Activated CD4-positive, alpha-beta T cell treated with anti-CD3 and anti-CD28 coated beads, Interleukin-2, amount 10 ng/mL, durations not matched to agents 7 days and 5 days (primary cell): Measurements from ENCODE around the gene AGBL3. TPM values are rescaled to one million over a fixed set of nuclear protein-coding genes. Genes with fewer than 3 reads are reported as not detected.
"Not testable (repeated sequence)": the region's sequence is repeated elsewhere in the genome, so short reads cannot be mapped to it uniquely, and the experiment has no call there.

Experiments used
- CTCF ChIA-PET: fragments of 350-600 bp; sonication (Branson Sonifier 250); formaldehyde crosslinking; loops from one replicate; lab custom pipeline; 2021; ENCODE audit warnings: antibody characterized with exemption; lab: Charles Lee
- POLR2A ChIA-PET: fragments of 350-600 bp; sonication (Branson Sonifier 250); formaldehyde crosslinking; loops from one replicate; lab custom pipeline; 2021; ENCODE audit warnings: antibody characterized with exemption; lab: Charles Lee
- DNase-seq: peaks from one replicate; pipeline ENCODE4 v3.0.0-alpha.2; 2020
- H3K27ac Mint-ChIP-seq: one replicate; pipeline ENCODE4 v1.8.0; 2021; ENCODE audit warnings: mild to moderate bottlenecking, moderate library complexity, mixed read lengths
- H3K27me3 Mint-ChIP-seq: one replicate; pipeline ENCODE4 v1.8.0; 2021; ENCODE audit warnings: mixed read lengths
- H3K36me3 Mint-ChIP-seq: one replicate; pipeline ENCODE4 v1.8.0; 2021; ENCODE audit warnings: low read depth, mixed read lengths
- H3K4me1 Mint-ChIP-seq: one replicate; pipeline ENCODE4 v1.8.0; 2021; ENCODE audit warnings: mixed read lengths
- H3K4me3 Mint-ChIP-seq: one replicate; pipeline ENCODE4 v1.8.0; 2021; ENCODE audit warnings: mild to moderate bottlenecking, moderate library complexity, mixed read lengths
- H3K9me3 Mint-ChIP-seq: one replicate; pipeline ENCODE4 v1.8.0; 2021; ENCODE audit warnings: mixed read lengths
- total RNA-seq, 2 experiments: library from RNA; stranded (reverse); gene quantifications; one replicate each; pipeline ENCODE4 v1.2.3, GENCODE V29; 2021

AGBL3 gene
- total RNA-seq, 2 experiments from 2014 or later = 1.9 TPM

DNA sequence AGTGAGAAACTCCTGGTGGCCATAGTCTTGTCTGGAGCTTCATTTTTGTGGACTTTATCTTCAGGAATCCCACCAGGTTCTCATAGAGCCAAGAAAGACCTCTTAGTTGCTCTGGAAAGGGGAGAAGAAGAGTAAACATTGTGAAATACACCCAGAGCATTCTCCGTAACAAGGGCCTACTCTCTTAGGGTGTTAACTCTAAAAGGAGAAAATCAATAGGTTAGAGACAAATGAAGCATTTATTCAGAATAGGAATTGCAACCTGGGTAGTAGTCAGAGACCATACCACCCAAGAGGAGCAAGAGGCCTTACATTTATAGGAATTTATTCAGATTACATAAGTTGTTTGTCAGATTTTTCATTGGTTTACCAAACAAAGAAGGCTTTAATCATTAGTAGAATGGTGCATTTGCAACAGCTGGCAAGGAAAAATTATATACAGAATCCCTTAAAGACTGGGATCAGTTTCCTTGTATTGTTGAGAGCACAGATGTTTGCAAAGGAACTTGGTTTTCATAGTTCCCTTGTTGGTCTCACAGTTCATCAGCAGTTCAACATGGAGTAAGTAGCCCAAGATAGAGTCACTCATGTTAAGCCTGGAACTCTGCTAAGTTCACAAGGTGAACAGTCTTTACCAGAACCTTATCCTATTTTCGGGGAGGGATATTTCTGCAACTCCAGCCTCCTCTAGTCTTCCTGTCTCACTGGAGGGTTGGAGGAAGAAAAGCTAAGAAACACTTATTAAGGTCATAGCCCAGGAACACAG lies 108.3 kb downstream of the AGBL3 start:
- ChIA-PET POLR2A (no interaction called here), CTCF (no interaction called here)
- no peak for DNase-seq
- Mint-ChIP-seq H3K27ac (no peak overlapping the region), H3K9me3 (no peaks in the 10 kb centered on the region), H3K4me1 (no peaks in the 10 kb centered on the region), H3K4me3 (no peak overlapping the region), H3K27me3 (no peaks in the 10 kb centered on the region), H3K36me3 (peaks cover 2% of the 10 kb centered on the region)

DNA sequence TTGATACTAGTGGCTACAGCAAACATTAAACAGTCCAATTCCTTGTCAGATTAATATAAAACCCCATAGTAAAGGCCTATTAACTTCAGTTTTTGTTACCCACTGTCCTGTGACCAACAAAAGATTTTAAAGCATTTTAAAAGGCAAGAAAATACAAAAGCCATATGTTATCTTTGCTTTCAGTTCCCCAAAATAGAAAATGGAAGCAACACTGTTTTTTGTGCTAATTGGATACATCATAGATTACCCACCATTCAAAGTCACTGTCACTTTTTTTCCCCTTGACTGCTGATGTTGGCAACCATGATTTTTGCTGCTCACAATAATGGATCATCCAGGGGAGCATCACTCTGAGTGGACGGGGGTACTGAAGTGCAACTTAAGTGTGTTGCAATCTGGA lies 109.1 kb downstream of the AGBL3 start:
- no peak for DNase-seq
- Mint-ChIP-seq H3K27ac (no peak overlapping the region), H3K9me3 (no peaks in the 10 kb centered on the region), H3K36me3 (peaks cover 2% of the 10 kb centered on the region), H3K27me3 (no peaks in the 10 kb centered on the region), H3K4me1 (no peaks in the 10 kb centered on the region), H3K4me3 (no peak overlapping the region)
- POLR2A ChIA-PET = no interaction called here
- CTCF ChIA-PET = no interaction called here

DNA sequence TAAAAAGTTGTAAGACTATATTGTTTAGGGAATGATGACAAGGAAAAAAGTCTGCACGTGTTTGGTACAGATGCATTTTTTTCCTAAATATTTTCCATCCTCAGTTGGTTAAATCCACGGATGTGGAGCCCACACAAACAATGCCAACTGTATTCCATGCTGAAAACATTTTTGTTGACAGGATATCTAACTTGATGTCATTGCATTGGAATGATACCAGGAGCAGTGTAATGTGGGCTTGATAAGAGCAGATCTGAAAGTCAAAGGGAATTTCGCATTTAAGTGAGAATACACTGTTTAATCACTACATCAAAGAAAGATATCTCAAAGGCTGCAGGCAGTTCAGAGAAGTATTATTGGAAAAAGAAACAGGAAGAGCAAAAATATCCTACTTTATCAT lies 112.1 kb downstream of the AGBL3 start:
- POLR2A ChIA-PET = no interaction called here
- H3K9me3 Mint-ChIP-seq = peaks cover 4% of the 10 kb centered on the region
- H3K4me3 Mint-ChIP-seq = no peak overlapping the region
- CTCF ChIA-PET = no interaction called here
- no peaks in the 10 kb centered on the region for H3K27me3 Mint-ChIP-seq
- H3K27ac Mint-ChIP-seq = no peak overlapping the region
- no peaks in the 10 kb centered on the region for H3K4me1 Mint-ChIP-seq
- DNase-seq = no peak
- H3K36me3 Mint-ChIP-seq = no peaks in the 10 kb centered on the region

DNA sequence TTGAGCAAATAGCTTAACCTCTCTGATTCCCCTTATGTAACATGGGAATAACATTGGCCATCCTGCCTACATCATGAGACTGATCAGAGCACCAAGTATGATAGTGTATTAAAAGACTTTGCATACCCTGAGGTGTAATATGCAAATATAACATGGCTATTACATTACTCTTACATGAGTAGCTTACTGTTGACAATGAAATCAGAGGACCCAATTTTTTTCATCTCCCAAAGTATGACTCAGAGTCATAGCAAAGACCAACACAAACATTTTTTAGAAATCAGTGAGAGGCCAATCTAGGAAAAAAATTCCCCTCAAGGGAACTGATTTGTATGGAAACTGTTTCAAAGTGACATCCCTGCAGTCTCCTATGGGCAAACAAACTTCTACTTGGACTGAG lies 114.5 kb downstream of the AGBL3 start:
- no peak for DNase-seq
- ChIA-PET CTCF (no interaction called here), POLR2A (no interaction called here)
- Mint-ChIP-seq H3K27ac (no peak overlapping the region), H3K27me3 (no peaks in the 10 kb centered on the region), H3K9me3 (peaks cover 4% of the 10 kb centered on the region), H3K4me1 (no peaks in the 10 kb centered on the region), H3K36me3 (no peaks in the 10 kb centered on the region), H3K4me3 (no peak overlapping the region)

DNA sequence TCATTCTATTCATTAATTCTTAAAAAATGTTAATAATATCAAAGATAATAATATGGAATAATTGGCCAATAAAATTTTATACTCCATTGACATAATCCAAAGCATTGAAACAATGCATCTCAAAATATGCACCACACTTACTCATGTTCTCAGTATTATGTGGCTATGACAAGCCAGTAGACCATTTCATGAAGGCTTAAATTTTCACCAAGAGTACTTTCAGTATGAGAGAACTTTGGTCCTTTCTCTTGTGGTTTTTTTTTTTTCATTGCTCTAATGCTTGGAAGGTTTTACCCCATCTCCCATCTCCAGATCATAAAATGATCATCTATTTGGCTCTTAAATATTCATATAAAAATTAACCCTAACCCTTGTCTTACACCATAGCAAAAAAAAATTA lies 116.1 kb downstream of the AGBL3 start:
- H3K9me3 Mint-ChIP-seq = peaks cover 5% of the 10 kb centered on the region
- H3K4me1 Mint-ChIP-seq = no peaks in the 10 kb centered on the region
- no peak for DNase-seq
- CTCF ChIA-PET = no interaction called here
- no peaks in the 10 kb centered on the region for H3K36me3 Mint-ChIP-seq
- POLR2A ChIA-PET = no interaction called here
- H3K4me3 Mint-ChIP-seq = no peak overlapping the region
- no peak overlapping the region for H3K27ac Mint-ChIP-seq
- no peaks in the 10 kb centered on the region for H3K27me3 Mint-ChIP-seq

DNA sequence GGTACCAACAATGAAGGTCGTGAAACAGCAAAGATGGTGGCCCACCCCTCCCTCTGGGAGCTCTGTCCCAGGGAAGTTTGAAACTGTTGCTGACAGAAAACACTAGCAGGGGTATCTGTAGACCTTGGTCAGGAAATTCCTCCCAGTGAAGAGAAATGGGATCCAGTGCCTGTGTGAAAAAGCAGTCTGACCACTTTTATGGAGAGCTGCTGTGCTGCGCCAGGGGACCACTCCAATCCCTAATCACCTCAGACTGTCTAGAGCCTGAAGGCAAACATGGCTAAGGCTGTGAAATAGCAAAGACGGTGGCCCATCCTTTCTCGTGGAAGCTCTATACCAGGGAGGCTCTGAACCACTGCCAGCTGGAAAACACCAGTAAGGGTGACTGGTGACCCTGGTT lies 123.3 kb downstream of the AGBL3 start:
- no peak for DNase-seq
- Mint-ChIP-seq H3K9me3 (peaks cover 2% of the 10 kb centered on the region), H3K36me3 (no peaks in the 10 kb centered on the region), H3K4me3 (no peak overlapping the region), H3K27ac (no peak overlapping the region), H3K27me3 (no peaks in the 10 kb centered on the region), H3K4me1 (no peaks in the 10 kb centered on the region)
- CTCF ChIA-PET = no interaction called here
- POLR2A ChIA-PET = interaction anchor here (0.7 kb wide), 1 partner anchor 51 kb away, joined by 3 read pairs; no protein-coding TSS in a partner anchor

DNA sequence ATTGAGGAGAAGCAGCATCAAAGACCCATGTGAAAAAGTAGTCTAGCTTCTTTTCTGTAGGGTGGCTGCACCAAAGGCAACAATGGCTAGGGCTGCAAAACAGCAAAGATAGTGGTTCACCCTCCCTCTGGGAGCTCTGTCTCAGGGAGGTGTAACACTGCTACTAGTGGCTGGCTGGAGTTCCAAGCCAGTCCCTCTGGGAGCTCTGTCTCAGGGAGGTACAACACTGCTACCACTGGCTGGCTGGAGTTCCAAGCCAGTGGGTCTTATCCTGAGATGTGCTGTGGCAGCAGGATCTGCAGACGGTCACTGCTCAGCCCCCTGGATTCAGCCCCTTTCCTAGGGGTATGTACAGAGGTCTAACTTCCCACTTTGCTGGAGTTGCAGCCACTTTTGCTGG lies 123.7 kb downstream of the AGBL3 start:
- Mint-ChIP-seq H3K4me3 (no peak overlapping the region), H3K27ac (no peak overlapping the region), H3K9me3 (peaks cover 2% of the 10 kb centered on the region), H3K4me1 (no peaks in the 10 kb centered on the region), H3K27me3 (no peaks in the 10 kb centered on the region), H3K36me3 (no peaks in the 10 kb centered on the region)
- ChIA-PET CTCF (no interaction called here), POLR2A (interaction anchor here (0.7 kb wide), 1 partner anchor 51 kb away, joined by 3 read pairs; no protein-coding TSS in a partner anchor)
- DNase-seq = no peak

DNA sequence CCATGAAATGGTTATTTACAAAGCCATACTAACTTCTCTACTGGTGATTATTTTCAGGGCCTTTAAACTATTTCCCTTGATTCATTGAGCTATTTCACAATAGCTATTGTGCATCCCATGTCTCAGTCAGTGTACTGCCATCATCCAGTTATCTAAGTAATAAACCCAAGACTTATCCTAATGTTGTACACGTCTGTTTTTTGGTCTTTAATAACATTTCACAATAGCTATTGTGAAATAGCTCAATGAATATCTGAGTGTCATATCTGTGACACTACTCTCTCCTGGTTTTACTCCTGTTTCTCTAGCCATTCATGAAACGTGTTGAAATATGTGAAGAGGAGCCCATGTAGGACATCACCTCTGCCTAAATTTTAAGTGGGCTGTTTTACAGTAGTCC lies 125.1 kb downstream of the AGBL3 start:
- H3K9me3 Mint-ChIP-seq = peaks cover 2% of the 10 kb centered on the region
- ChIA-PET CTCF (no interaction called here), POLR2A (no interaction called here)
- no peak overlapping the region for H3K27ac Mint-ChIP-seq
- H3K27me3 Mint-ChIP-seq = no peaks in the 10 kb centered on the region
- H3K4me3 Mint-ChIP-seq = no peak overlapping the region
- no peaks in the 10 kb centered on the region for H3K36me3 Mint-ChIP-seq
- DNase-seq = no peak
- H3K4me1 Mint-ChIP-seq = no peaks in the 10 kb centered on the region

DNA sequence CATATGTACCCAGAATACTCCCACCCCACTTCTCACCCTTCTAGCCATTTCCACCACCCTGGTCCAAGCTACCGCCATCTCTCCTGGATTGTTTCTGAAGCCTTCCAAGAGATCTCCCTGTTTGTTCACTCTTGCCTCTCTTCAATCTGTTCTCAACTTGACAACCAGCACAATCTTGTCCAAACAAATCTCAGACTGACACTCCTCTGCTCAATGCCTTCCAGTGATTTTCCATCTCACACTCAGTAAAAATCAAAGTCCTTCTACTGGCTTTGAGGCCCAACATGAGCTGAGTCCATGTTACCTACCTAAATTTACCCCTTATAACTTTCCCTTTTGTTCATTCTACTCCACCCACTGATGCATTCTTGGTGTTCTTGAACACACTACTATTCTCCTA lies 128.3 kb downstream of the AGBL3 start:
- POLR2A ChIA-PET = no interaction called here

DNA sequence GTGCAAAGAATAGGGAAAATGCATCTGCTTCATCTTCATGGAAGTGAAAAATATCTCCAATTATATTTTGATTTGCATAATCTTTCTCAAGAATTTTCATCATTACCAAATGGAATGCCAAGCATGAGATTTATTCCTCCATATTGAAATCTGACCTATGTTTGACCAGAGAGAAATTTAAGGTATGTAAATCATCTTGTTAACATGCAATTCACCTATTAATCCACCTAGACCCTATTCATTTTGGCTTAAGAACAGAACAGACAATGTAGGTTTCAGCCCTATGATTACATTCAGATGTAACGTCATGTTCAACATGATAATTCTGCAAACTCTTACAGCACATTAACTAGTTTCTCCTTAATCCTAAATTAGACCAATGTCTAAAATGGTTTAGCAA lies 130.8 kb downstream of the AGBL3 start:
- ChIA-PET POLR2A (no interaction called here), CTCF (no interaction called here)
- Mint-ChIP-seq H3K4me3 (no peak overlapping the region), H3K36me3 (peaks cover 2% of the 10 kb centered on the region), H3K27me3 (no peaks in the 10 kb centered on the region), H3K27ac (no peak overlapping the region), H3K4me1 (no peaks in the 10 kb centered on the region), H3K9me3 (peaks cover 10% of the 10 kb centered on the region)
- DNase-seq = no peak

More for the DNA sequence above, 128.3 kb downstream of the AGBL3 start:
- DNase-seq = no peak
- Mint-ChIP-seq H3K9me3 (peaks cover 5% of the 10 kb centered on the region), H3K4me3 (no peak overlapping the region), H3K27ac (no peak overlapping the region), H3K27me3 (no peaks in the 10 kb centered on the region), H3K36me3 (no peaks in the 10 kb centered on the region), H3K4me1 (no peaks in the 10 kb centered on the region)
- CTCF ChIA-PET = no interaction called here

DNA sequence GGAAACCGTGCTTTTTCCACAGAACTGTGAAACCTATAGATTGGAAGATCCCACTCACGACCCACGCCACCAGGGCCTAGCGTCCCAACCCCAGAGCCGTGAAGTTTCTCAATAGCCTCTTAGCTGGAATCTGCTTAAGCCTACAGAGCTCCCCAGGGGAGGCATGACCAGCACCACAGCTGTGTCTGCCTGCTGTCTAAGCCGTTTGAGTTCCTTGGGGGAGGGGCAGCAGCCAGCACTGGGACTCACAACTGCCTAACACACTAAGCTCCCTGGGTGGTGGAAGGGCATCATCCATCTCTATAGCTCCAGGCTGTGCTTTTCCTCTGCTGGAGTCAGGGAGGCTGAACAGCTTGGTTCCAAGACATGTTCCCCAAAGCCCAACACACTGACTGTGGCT lies 135.6 kb downstream of the AGBL3 start:
- H3K4me1 Mint-ChIP-seq = no peaks in the 10 kb centered on the region
- no peaks in the 10 kb centered on the region for H3K27me3 Mint-ChIP-seq
- CTCF ChIA-PET = no interaction called here
- DNase-seq = no peak
- H3K36me3 Mint-ChIP-seq = peaks cover 2% of the 10 kb centered on the region
- no peak overlapping the region for H3K27ac Mint-ChIP-seq
- POLR2A ChIA-PET = no interaction called here
- H3K9me3 Mint-ChIP-seq = peaks cover 10% of the 10 kb centered on the region
- H3K4me3 Mint-ChIP-seq = no peak overlapping the region

DNA sequence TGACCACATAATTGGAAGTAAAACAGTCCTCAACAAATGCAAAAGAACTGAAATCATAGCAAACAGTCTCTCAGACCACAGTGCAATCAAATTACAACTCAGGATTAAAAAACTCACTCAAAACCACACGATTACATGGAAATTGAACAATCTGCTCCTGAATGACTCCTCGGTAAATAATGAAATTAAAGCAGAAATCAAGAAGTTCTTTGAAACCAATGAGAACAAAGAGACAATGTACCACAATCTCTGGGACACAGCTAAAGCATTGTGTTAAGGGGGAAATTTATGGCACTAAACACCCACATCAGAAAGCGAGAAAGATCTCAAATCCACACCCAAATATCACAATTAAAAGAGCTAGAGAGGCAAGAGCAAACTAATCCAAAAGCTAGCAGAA lies 138.3 kb downstream of the AGBL3 start:
- POLR2A ChIA-PET, H3K4me3 Mint-ChIP-seq, H3K27me3 Mint-ChIP-seq, H3K36me3 Mint-ChIP-seq, H3K9me3 Mint-ChIP-seq, H3K27ac Mint-ChIP-seq, H3K4me1 Mint-ChIP-seq, DNase-seq: not testable (repeated sequence)
- CTCF ChIA-PET = interaction anchor here (0.6 kb wide), 1 partner anchor 491 kb away, joined by 3 read pairs; no protein-coding TSS in a partner anchor

DNA sequence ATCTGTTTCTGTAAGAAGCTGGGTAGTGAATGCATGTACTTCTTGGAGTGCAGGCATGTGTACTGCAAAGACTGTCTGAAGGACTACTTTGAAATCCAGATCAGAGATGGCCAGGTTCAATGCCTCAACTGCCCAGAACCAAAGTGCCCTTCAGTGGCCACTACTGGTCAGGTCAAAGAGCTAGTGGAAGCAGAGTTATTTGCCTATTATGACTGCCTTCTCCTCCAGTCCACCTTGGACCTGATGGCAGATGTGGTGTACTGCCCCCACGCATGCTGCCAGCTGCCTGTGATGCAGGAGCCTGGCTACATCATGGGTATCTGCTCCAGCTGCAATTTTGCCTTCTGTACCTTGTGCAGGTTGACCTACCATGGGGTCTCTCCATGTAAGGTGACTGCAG lies 142.6 kb downstream of the AGBL3 start:
- ChIA-PET POLR2A (interaction anchor here (0.5 kb wide), 1 partner anchor 495 kb away, joined by 3 read pairs; no protein-coding TSS in a partner anchor), CTCF (interaction anchor here (1.6 to 1.7 kb wide), 2 partner anchors 10 to 19 kb away, joined by 5 read pairs; partner anchors contain the start of gene TMEM140)
- Mint-ChIP-seq H3K36me3 (no peaks in the 10 kb centered on the region), H3K9me3 (peaks cover 2% of the 10 kb centered on the region), H3K27ac (no peak overlapping the region), H3K27me3 (no peaks in the 10 kb centered on the region), H3K4me3 (no peak overlapping the region), H3K4me1 (no peaks in the 10 kb centered on the region)
- DNase-seq = no peak
